HG03045 (cell line): Measurements from ENCODE around the gene HS3ST3A1.

Experiments
- ATAC-seq: cut with Tn5 transposase; IDR thresholded peaks from one replicate; pipeline ENCODE4 v1.9.1; 2021; ENCODE audit warnings: mild to moderate bottlenecking, moderate library complexity; ENCODE audit not compliant: unreplicated experiment

The HS3ST3A1 gene

GRCh38 chr17:13495423-13495822, 106.3 kb downstream of the HS3ST3A1 start:
- no peak for ATAC-seq

- ATAC-seq: no peak
Measured at GRCh38 chr17:13492737-13493122, 109.0 kb downstream of the HS3ST3A1 start.

- ATAC-seq: no peak
Measured at GRCh38 chr17:13491916-13492736, 109.6 kb downstream of the HS3ST3A1 start.

GRCh38 chr17:13491491-13491890, 110.2 kb downstream of the HS3ST3A1 start:
- ATAC-seq: no peak

- ATAC-seq: no peak
Measured at GRCh38 chr17:13490906-13491482, 110.7 kb downstream of the HS3ST3A1 start.

GRCh38 chr17:13490427-13490826, 111.3 kb downstream of the HS3ST3A1 start:
- ATAC-seq: no peak

- ATAC-seq: no peak
Measured at GRCh38 chr17:13485327-13485726, 116.4 kb downstream of the HS3ST3A1 start.

GRCh38 chr17:13484020-13484419, 117.7 kb downstream of the HS3ST3A1 start:
- no peak for ATAC-seq

GRCh38 chr17:13480877-13481276, 120.9 kb downstream of the HS3ST3A1 start:
- no peak for ATAC-seq

- no peak for ATAC-seq
Measured at GRCh38 chr17:13478326-13478830, 123.4 kb downstream of the HS3ST3A1 start.

GRCh38 chr17:13477180-13477611, 124.5 kb downstream of the HS3ST3A1 start:
- no peak for ATAC-seq

GRCh38 chr17:13476720-13477119, 125.0 kb downstream of the HS3ST3A1 start:
- ATAC-seq: no peak

- no peak for ATAC-seq
Measured at GRCh38 chr17:13475574-13476223, 126.0 kb downstream of the HS3ST3A1 start.

- ATAC-seq: no peak
Measured at GRCh38 chr17:13474073-13474800, 127.5 kb downstream of the HS3ST3A1 start.

GRCh38 chr17:13465678-13466077, 136.1 kb downstream of the HS3ST3A1 start:
- ATAC-seq: no peak

GRCh38 chr17:13462673-13463124, 139.0 kb downstream of the HS3ST3A1 start:
- no peak for ATAC-seq

GRCh38 chr17:13462146-13462545, 139.6 kb downstream of the HS3ST3A1 start:
- no peak for ATAC-seq

GRCh38 chr17:13460261-13461000, 141.3 kb downstream of the HS3ST3A1 start:
- ATAC-seq: no peak

- no peak for ATAC-seq
Measured at GRCh38 chr17:13457783-13458182, 143.9 kb downstream of the HS3ST3A1 start.
